DMS 273 (cell line): ENCODE data around the gene MKNK1.

Experiments used
- DNase-seq: peaks from one replicate; lab custom pipeline; 2025; ENCODE audit not compliant: unreplicated experiment; lab: John Stamatoyannopoulos, UW

The MKNK1 gene

DNA sequence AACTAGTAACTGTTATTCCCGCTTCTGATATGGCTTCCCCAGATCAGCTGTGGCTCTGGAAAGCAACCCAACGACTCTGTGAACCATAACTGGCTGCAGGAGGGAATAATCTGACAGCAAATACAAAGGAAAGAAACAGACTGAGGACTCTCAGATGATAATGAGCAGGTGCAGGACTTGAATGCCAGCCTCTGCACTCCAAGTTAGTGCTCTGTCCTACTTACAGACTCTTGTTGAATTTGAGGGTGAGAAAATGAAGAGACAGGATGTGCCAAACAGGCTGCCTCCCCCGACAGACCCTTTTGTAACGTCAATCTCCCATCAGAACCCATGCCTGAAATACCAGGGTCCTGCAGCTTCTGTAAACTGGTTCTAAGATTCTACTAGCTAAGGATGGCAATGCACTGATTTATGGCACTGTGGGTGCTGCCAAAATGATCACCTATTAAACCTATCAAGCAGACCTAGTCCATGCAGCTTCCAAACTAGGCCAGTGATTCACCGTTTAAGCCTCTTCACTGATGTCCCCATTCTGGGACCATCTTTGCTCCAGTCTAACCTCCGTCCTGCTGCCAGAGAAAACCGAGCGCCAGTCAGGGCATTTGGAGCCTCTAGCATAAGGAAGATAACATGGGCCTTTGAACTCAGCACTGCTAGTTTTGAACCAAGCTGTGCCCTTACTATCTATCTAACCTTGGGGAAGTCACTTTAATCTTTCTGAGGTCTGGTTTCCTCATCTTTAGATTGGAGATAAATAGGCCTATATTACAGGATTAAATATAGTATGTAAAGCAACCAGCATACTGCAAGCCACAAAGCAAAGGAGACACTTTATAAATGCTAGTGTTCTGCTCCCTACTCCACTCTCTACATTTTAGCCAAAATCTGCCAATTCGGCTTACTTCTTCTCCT is 4.8 kb downstream of the MKNK1 start:
- no peak for DNase-seq

DNA sequence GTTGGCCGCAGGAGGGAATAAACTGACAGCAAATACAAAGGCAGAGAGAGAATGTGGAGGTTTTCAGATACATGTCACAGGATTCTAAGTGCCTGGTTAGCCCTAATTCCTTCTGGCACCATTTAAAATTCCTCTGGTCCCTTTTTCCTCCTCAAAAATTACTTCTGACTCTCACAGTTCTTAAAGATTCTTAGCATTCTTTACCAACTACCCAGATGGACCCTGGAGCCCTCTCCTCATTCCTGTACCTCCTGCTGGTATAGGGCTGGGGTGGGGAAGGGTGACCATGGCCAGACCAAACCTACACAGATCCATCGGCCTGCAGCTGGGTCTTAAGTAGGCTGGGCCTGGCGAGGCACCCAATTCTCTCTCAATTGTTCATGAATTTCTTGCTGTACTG is 7.2 kb downstream of the MKNK1 start:
- no peak for DNase-seq

DNA sequence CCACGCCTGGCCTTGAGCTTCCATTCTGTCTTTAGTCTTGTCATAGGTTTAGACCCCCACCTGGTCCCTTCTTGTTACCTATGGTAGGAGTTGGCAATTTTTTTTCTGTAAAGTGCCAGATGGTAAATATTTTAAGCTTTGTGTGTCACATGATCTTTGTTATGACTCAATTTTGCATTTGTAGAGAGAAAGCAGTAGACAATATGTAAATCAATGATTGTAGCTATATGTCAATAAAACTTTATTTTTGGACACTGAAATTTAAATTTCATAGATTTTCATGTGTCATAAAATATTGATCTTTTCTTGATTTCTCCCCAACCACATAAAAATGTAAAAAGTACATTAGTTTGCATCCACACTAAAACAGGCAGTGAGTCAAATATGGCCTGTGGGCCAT is 8.0 kb downstream of the MKNK1 start:
- DNase-seq = no peak

GRCh38 chr1:46595127-46595526 is 8.9 kb downstream of the MKNK1 start:
- no peak for DNase-seq

GRCh38 chr1:46594063-46594462 is 10.0 kb downstream of the MKNK1 start:
- DNase-seq = no peak

DNA sequence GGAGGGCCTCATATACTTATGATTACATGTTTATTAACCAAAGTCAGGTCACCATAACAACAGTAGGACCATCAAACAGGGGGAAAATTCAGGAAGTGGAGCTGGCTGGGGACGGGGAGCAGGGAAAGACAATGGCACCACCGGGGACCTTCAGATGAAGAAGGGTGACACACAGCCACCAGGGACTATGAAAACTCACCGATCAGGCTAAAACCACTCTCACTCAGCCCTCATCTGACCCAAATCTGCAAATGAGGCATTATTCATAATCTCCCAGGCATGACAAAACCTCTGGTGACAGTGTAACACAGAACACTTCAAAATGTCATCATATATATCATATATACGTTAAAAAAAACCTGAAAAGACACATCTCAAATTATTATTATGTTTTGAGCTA is 11.2 kb downstream of the MKNK1 start:
- no peak for DNase-seq

GRCh38 chr1:46589529-46589928 is 14.5 kb downstream of the MKNK1 start:
- no peak for DNase-seq

DNA sequence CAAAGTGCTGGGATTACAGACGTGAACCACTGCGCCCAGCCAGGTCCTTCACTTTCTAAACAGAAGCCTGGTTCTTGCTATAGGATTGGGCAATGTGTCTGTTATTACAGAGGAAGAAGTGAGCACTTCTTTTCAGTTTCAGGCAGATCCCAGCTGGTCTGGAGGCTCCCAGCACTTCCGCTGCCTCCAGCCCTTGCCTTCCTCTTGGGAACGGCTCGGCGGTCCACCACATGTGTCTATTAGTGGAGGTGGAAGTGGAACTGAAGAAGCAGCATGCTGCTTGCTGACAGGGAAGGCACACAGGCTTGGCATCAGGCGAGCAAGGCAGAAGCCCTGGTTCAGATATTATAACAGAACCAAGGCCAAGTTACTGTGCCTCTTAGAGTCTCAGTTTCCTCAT is 17.0 kb downstream of the MKNK1 start:
- no peak for DNase-seq

DNA sequence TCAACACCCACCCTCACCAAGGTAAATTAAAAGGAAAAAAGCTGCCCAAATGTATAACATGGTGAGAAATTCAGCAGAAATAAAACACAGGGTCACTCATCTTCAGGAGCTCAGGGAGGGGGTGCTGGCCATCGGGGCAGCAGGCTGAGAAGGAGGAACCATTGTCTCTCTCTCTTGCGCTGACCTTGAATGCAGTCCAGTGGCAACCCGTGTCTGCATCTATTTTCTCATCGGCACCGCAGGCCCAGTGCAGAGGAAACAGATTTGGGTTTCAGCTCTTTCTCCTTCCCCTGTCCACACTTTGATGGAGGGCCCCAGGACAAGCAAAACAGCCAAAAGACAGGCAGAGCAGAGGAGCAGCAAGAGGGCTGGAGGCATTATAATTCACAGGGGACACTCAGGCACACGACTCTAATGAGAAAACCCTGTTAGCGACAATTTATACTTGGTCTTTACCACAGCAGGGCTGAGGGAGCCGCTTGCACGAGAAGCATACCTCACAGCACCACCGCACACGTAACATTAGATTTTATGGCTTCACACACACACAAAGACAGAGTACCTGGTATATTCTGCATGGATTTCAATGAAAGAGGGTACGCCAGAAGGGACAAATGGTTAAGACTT is 18.6 kb downstream of the MKNK1 start:
- DNase-seq = no peak

DNA sequence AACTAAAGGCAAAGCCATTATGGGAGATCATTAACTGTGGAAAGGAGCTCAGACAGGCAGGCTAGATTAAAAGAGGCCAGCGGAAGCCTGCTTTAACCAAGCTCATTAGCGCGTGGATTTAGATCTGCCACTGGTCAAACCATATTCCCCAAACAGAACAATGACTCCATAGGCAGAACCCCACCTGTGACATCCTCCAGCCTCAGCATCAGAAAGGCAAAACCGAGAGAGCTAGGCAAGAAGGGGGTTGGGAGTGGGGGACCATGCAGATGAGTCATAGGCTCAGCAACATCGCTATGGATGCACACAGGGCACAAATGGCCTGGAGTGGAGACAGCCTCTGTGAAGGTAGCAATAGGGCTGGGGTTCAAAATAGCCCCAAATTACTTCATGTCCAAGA is 20.6 kb downstream of the MKNK1 start:
- no peak for DNase-seq

DNA sequence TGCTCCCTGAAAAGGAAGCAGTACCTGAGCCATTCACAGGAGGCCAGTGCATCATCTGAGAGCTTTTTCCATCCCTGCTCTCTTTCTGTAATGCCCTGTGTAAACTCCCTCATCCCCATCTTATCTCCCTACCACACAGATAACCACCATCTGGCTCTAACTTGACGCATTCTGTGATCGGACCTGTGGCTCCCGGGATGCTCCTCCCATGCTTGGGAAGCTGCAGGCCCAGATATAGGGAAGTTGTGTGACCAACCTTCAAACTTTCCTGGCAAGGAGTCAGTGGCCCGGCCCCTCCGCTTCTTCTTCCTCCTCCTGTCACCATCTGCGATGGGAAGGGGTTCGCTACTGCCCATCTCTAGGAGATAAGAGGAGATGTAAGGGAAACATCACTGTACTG is 21.1 kb downstream of the MKNK1 start:
- no peak for DNase-seq

DNA sequence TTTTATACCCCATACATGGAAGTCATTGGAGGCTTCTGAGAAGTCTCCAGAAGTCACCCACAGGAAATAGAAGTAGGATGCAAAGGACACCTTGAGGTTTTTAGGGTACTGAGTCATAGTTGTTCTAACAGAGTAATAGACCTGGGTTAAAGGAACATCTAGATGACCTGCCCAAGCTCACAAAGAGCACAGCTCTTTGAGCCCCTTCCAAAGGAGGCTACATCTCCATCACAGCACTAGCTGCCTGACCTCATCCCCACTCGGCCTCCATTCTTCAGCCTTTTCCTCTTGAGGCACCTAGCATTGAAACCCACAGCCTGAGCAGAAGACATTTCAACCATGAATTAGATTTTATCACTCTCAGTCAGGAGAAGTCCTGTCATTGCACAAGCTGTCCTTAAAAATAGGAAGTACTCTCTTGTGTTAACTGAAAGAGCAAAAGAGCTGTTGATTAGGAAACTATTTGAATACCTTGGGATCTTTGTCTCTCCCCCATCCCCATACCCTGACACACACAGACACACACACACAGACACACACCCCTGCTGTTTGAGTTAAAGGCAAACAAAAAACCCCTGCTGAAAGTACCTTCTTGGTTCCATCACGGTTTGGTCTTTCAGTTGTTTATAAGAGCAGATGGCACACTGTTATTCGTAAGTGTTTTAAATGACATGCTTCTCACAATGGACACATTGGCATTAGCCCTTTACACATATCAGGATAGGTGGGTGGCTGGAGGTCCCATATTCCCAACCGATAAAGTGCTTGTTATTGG is 22.2 kb downstream of the MKNK1 start:
- DNase-seq = no peak

- DNase-seq = no peak
Measured at GRCh38 chr1:46580140-46580903, 23.7 kb downstream of the MKNK1 start.

DNA sequence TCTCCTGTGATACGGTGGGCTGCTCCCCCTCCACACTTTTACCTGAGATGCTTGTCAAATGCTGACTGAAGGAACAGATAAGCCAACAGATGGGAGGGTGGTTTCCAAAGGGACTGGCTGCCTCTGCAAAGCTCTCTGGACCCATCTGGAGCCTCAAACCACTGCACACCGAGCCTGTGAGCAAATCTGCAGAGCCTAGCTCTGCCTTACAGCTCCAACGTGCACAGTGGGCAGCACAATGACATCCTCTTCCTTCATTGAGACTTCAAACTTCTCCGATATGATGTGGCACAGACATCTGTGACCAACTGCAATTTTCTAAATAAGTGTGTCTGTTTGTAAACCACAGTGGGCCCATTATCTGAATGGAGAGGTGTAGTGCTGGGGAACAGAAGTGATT is 26.4 kb downstream of the MKNK1 start:
- peak; percentile 29 for DNase-seq

DNA sequence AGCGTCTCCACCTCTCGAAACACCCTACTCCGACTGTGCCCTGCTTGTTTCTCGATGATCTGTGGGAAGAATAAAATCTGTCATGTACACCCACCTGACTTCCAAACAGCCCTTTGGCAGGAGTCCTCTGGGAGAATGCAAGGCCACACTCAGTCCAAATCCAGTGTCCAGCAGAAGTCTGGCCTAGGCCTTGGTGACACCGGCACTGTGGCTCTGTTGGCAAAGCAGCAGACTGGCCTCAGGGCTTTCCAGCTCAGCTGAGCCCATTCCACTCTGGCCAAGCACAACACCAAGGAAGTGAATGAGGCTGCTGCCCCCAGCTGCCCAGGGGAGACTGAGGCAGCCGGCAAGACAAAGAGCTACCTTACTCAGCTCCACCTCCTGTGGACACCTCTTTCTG is 27.5 kb downstream of the MKNK1 start:
- DNase-seq = no peak

- no peak for DNase-seq
Measured at GRCh38 chr1:46575778-46576177, 28.3 kb downstream of the MKNK1 start.

DNA sequence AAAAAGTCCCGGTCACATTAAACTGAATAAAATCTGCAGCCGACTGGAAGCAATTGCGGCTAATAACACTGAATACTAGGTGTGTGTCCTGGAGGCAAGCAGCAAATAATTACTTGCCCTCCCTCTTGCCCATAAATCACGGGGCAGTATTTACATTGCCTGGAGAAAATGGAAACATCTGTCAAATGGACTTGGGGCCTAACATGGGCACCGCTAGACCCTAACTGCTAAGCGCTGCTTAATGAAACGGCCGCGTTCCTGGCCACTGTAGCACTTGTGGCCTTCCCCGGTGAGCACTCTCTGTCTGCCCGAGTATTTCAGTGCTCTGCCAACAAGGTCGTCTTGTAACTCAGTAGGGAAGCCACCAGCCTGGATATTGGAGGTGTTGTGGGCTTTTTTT is 28.8 kb downstream of the MKNK1 start:
- DNase-seq = peak; percentile 14

- no peak for DNase-seq
Measured at GRCh38 chr1:46571691-46572225, 32.3 kb downstream of the MKNK1 start.

GRCh38 chr1:46569884-46570725 is 34.0 kb downstream of the MKNK1 start:
- no peak for DNase-seq

GRCh38 chr1:46569116-46569515 is 35.0 kb downstream of the MKNK1 start:
- no peak for DNase-seq
